Smooth muscle cell (in vitro differentiated cells): ENCODE data around the gene PHF2. TPM values are rescaled to one million over a fixed set of nuclear protein-coding genes. Genes with fewer than 3 reads are reported as not detected.

Experiments
- DNase-seq: peaks from one replicate; lab custom pipeline; 2025; ENCODE audit not compliant: unreplicated experiment; lab: John Stamatoyannopoulos, UW
- H2AFZ ChIP-seq: fragments of 200-600 bp; sonication (generic); 2 replicates; pipeline ENCODE4 v1.6.0; 2016; ENCODE audit warnings: antibody characterized with exemption, low read depth, mild to moderate bottlenecking
- H3F3A ChIP-seq: fragments of 200-600 bp; sonication (generic); 2 replicates; pipeline ENCODE4 v1.6.0; 2017; ENCODE audit warnings: antibody characterized with exemption, low read depth
- H3K27ac ChIP-seq: fragments of 200-600 bp; sonication (generic); 2 replicates; pipeline ENCODE4 v1.5.1; 2016; ENCODE audit warnings: low read depth, mild to moderate bottlenecking
- H3K27me3 ChIP-seq: fragments of 200-600 bp; sonication (generic); 2 replicates; pipeline ENCODE4 v1.6.1; 2016; ENCODE audit warnings: low read depth, mild to moderate bottlenecking
- H3K36me3 ChIP-seq: fragments of 200-600 bp; sonication (generic); 2 replicates; pipeline ENCODE4 v1.5.1; 2016; ENCODE audit warnings: low read depth
- H3K4me1 ChIP-seq: fragments of 200-600 bp; sonication (generic); 2 replicates; pipeline ENCODE4 v1.5.1; 2016; ENCODE audit warnings: low read depth
- H3K4me2 ChIP-seq: fragments of 200-600 bp; sonication (generic); 2 replicates; pipeline ENCODE4 v1.6.0; 2016; ENCODE audit warnings: mild to moderate bottlenecking
- H3K4me3 ChIP-seq: fragments of 200-600 bp; sonication (generic); 2 replicates; pipeline ENCODE4 v1.5.1; 2016; ENCODE audit warnings: mild to moderate bottlenecking
- H3K79me2 ChIP-seq: fragments of 200-600 bp; sonication (generic); 2 replicates; pipeline ENCODE4 v1.6.0; 2016; ENCODE audit warnings: low read depth, mild to moderate bottlenecking
- H3K9ac ChIP-seq: fragments of 200-600 bp; sonication (generic); 2 replicates; pipeline ENCODE4 v1.6.0; 2016; ENCODE audit warnings: low read depth
- H3K9me3 ChIP-seq: fragments of 200-600 bp; sonication (generic); replicated peaks from 2 replicates; pipeline ENCODE4 v1.5.1; 2016; ENCODE audit warnings: low read depth
- H4K20me1 ChIP-seq: fragments of 200-600 bp; sonication (generic); 2 replicates; pipeline ENCODE4 v1.6.0; 2016; ENCODE audit warnings: low read depth
- CTCF ChIP-seq: fragments of 200-600 bp; sonication (generic); IDR thresholded peaks from 2 replicates; pipeline ENCODE4 v1.5.1; 2017; ENCODE audit warnings: borderline replicate concordance, mild to moderate bottlenecking, antibody characterized with exemption; ENCODE audit not compliant: insufficient read depth, poor library complexity, severe bottlenecking
- WGBS: methylation state at CpG from one replicate; pipeline ENCODE4 v1.1.7; 2016; ENCODE audit warnings: low lambda C conversion rate; 5-methylcytosine and 5-hydroxymethylcytosine counted together
- polyA plus RNA-seq: library from polyadenylated mRNA; unstranded; fragments of >200 nt; fragmentation: Nextera tagmentation; extraction: Ambion mirVana; gene quantifications from 2 replicates; pipeline ENCODE4 v1.2.1, GENCODE V29; 2016
- total RNA-seq: library from RNA; depleted of rRNA; stranded (reverse); fragments of >200 nt; gene quantifications from 2 replicates; pipeline ENCODE4 v1.2.3, GENCODE V29; 2014

Gene PHF2
- total and polyA plus RNA-seq, 2 experiments from 2014 or later = 11.1 to 18.3 TPM

- no peak for TF ChIP-seq CTCF
- Histone ChIP-seq H3K27ac (no peak overlapping the region), H3K9me3 (no peaks in the 10 kb centered on the region), H3K4me3 (no peak overlapping the region), H3K4me1 (no peaks in the 10 kb centered on the region), H2AFZ (no peak overlapping the region), H3K27me3 (no peaks in the 10 kb centered on the region), H3F3A (no peaks in the 10 kb centered on the region), H4K20me1 (peaks cover 100% of the 10 kb centered on the region), H3K9ac (no peak overlapping the region), H3K36me3 (no peaks in the 10 kb centered on the region), H3K79me2 (peaks cover 81% of the 10 kb centered on the region), H3K4me2 (no peak overlapping the region)
- WGBS = 95% methylated on average over 8 of the region's 8 CpGs
- no peak for DNase-seq
Measured at GRCh38 chr9:93590609-93591234, 14.3 kb downstream of the PHF2 start.

- Histone ChIP-seq H3K4me3 (no peak overlapping the region), H3K27me3 (no peaks in the 10 kb centered on the region), H4K20me1 (peaks cover 100% of the 10 kb centered on the region), H3K9me3 (no peaks in the 10 kb centered on the region), H3F3A (no peaks in the 10 kb centered on the region), H2AFZ (no peak overlapping the region), H3K4me1 (no peaks in the 10 kb centered on the region), H3K27ac (no peak overlapping the region), H3K36me3 (no peaks in the 10 kb centered on the region), H3K4me2 (no peak overlapping the region), H3K9ac (no peak overlapping the region), H3K79me2 (peaks cover 78% of the 10 kb centered on the region)
- no peak for TF ChIP-seq CTCF
- WGBS = 94% methylated on average over 13 of the region's 13 CpGs
- no peak for DNase-seq
Measured at GRCh38 chr9:93591301-93592007, 15.1 kb downstream of the PHF2 start.

GRCh38 chr9:93592008-93592642 lies 15.7 kb downstream of the PHF2 start:
- H3K27me3 ChIP-seq = no peaks in the 10 kb centered on the region
- H2AFZ ChIP-seq = no peak overlapping the region
- H3K9me3 ChIP-seq = no peaks in the 10 kb centered on the region
- H3K36me3 ChIP-seq = no peaks in the 10 kb centered on the region
- peaks cover 74% of the 10 kb centered on the region for H3K79me2 ChIP-seq
- no peak overlapping the region for H3K9ac ChIP-seq
- no peak overlapping the region for H3K4me3 ChIP-seq
- no peak overlapping the region for H3K4me2 ChIP-seq
- no peak overlapping the region for H3K27ac ChIP-seq
- no peak for TF ChIP-seq CTCF
- H3K4me1 ChIP-seq = no peaks in the 10 kb centered on the region
- no peaks in the 10 kb centered on the region for H3F3A ChIP-seq
- no peak for DNase-seq
- H4K20me1 ChIP-seq = peaks cover 99% of the 10 kb centered on the region
- WGBS = 82% methylated on average over 8 of the region's 8 CpGs
